ENCODE measurements around the gene SHISA9.

DNA sequence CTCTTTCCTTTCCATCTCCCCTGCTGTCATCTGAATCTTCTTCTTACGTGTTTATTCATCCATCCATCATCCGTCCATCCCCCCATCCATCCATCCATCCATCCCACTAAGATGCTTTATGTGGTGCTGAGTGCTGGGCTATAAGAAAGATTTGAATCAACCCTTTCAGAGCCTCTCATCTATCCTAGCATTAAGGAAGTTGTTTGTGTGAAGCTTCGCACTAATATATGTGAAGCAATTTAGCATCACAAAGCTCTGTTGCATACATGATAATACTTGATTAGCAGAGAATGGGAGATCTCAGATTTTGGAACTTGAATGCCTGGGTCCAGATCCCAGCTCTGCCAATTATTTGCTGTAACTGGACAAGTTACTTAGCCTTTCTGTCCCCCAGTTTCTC lies 255.7 kb downstream of the SHISA9 start:
- TF ChIP-seq, protein P1, sequence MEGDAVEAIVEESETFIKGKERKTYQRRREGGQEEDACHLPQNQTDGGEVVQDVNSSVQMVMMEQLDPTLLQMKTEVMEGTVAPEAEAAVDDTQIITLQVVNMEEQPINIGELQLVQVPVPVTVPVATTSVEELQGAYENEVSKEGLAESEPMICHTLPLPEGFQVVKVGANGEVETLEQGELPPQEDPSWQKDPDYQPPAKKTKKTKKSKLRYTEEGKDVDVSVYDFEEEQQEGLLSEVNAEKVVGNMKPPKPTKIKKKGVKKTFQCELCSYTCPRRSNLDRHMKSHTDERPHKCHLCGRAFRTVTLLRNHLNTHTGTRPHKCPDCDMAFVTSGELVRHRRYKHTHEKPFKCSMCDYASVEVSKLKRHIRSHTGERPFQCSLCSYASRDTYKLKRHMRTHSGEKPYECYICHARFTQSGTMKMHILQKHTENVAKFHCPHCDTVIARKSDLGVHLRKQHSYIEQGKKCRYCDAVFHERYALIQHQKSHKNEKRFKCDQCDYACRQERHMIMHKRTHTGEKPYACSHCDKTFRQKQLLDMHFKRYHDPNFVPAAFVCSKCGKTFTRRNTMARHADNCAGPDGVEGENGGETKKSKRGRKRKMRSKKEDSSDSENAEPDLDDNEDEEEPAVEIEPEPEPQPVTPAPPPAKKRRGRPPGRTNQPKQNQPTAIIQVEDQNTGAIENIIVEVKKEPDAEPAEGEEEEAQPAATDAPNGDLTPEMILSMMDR (IDR thresholded peaks at IDR 0.05): no peak
- TF ChIP-seq EZH2 (IDR thresholded peaks at IDR 0.05): no peak

All from neural progenitor cell (in vitro differentiated cells).